ENCODE measurements around the gene NFAM1.

Gene NFAM1

GRCh38 chr22:42358643-42359558, 73.3 kb downstream of the NFAM1 start:
- DNase-seq (ENCODE audit: low spot score), result no peak

DNA sequence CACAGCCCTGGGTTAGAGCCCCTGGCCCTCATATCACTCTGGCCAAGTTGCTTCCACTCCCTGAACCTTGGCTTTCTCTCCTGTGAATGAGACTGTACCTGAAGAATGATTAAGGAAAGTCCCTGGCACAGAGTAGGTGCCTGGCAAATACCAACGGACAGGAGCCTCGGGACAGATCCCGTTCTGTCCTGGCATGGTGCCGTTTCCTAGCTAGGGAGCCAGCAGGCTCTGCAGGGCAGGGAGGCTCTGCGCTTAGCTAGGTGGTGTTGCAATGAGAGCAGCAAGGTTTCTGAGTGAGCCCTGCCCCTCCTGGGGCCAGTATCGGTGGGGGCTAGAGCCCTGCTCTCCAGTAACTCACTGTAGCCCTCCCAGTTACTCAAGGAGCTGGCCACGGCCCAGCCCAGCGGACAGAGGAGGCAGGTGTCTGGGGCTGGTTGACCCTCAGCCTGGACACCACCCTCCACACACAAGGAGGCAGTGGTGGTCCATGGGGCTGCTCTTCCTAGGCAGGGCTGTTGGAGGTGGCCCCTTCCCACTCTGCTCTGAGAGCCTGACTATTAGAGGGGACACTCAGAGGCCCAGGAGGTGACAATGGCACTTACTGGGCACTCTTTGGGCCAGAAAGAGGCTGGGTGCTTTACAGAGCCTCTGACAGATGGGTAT, 74.4 kb downstream of the NFAM1 start:
- no peak for DNase-seq (ENCODE audit: low spot score)

- DNase-seq (ENCODE audit: low spot score), result no peak
Observed at GRCh38 chr22:42357221-42357620, 75.0 kb downstream of the NFAM1 start.

DNA sequence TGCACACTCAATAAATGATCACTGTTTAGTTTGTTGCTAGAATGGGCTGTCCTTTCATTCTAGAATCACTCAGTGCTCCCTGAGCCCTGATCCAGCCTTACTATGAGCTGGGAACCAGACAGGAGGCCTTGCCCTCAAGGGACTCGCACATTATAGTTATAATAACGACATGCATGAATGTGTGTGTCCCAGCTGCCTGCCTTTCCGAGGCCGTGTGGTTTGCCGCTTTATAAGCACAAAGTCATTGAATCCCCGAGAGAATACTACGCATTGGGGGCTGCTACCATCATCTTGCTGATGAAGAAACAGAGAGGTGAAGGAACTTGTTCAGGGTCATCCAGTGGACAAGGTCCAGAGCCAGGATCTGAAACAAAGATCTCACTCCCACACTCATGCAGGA, 75.7 kb downstream of the NFAM1 start:
- no peak for DNase-seq (ENCODE audit: low spot score)

GRCh38 chr22:42353883-42354727, 78.1 kb downstream of the NFAM1 start:
- peak; percentile 53 for DNase-seq (ENCODE audit: low spot score)

DNA sequence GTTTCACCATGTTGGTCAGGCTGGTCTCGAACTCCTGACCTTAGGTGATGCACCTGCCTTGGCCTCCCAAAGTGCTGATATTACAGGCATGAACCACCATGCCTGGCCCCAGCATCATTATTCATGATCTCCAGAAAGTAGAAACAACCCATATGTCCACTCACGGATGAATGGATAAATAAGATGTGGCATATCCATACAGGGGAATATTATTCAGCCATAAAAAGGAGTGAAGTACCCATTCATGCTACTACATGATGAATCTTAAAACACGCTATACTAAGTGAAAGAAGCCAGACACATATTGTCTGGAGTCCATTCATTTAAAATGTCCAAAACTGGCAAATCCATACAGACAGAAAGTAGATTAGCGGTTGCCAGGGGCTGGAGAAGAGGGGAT, 81.8 kb downstream of the NFAM1 start:
- no peak for DNase-seq (ENCODE audit: low spot score)

GRCh38 chr22:42347281-42347824, 84.8 kb downstream of the NFAM1 start:
- DNase-seq (ENCODE audit: low spot score), result no peak

DNA sequence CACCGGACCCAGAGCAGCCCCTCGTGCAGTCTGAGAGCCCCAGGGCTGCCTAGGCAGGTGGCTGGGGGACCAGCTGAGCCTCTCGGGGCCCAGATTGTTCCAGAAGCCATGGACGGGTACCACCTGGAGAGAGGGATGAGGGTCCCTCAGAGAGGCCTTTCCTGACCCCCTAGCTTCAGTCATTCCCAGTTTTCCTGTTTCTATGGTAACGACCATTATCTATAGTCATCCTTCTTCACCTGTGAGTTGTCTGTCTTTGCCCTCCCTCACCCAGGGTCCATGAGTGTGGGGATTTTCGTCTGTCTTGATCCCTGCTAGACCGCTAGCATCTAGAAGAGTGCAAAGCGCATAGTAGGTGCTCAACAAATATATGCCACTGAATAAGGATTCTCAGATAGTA, 85.5 kb downstream of the NFAM1 start:
- no peak for DNase-seq (ENCODE audit: low spot score)

- DNase-seq (ENCODE audit: low spot score), result no peak
Observed at GRCh38 chr22:42345458-42345857, 86.7 kb downstream of the NFAM1 start.

DNA sequence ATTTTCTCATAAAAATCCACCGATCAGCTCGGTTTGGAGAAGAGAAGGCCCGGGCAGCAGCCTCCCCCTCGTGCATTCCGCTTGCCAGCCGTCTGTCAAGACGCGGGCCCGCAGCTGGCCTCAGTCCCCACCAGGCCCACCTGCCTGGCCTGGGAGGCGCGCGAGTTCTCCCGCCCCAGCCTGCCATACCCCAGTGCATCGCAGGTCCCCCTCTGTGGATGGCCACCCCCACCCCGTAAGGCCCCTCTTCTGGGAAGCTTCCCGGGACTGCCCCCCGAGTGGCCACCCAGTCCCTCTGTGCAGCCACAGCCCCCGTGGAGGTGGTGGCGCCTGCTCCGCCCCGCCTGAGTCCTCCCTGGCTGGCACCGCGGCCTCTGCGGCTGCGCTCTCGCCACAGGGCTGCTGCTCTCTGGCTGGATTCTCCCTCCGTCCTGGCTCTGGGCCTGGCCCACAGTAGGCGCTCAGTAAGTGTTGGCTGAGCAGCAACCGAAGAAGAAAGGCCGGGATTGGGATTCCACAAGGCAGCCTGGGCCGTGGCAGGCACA, 87.8 kb downstream of the NFAM1 start:
- peak; percentile 82 for DNase-seq (ENCODE audit: low spot score)

- peak; percentile 78 for DNase-seq (ENCODE audit: low spot score)
Observed at GRCh38 chr22:42343531-42344081, 88.6 kb downstream of the NFAM1 start.

DNA sequence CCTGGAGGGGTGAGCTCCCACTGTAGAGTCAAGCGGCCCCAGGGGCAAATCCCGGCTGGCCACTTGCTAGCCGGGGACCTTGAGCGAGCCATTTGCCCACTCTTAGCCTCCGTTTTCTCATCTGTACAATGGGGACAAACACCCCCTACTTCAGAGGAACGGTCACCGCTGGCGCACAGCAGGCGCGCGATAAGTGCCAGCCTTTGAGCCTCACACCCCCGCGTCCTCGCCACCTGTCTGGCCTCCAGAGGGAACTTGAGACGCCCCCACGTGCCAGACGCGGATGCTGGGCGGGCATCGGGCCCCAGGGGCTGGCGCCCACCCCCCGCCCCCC, 89.1 kb downstream of the NFAM1 start:
- DNase-seq (ENCODE audit: low spot score), result no peak

GRCh38 chr22:42342426-42343120, 89.6 kb downstream of the NFAM1 start:
- DNase-seq (ENCODE audit: low spot score), result no peak

- DNase-seq (ENCODE audit: low spot score), result no peak
Observed at GRCh38 chr22:42341779-42342178, 90.4 kb downstream of the NFAM1 start.

DNA sequence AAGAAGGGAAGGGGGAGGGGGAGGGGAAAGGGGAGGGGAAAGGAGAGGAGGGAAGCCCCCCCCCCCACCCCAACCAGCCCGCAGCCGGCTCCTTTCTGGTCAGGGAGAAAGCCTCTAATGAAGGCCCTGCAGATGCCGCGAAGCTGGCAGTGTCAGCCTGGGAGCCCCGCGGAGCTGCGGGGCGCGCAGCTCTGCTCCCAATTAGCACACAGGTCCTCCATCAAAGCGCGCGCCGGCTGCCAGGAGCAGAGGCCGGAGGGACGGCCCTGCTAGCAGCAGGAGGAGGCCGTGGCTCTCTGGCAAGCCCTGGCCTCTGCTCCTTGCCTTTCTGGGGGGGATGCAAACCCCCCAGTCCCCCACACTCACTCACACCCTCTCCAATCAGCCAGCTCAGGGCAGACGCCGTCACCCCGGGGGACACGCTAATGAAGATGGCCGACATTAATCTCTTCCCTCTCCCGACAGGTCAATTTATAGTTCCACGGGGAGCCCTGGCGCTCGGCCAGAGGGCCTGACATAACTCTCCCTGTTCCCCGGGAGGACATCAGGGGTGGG, 91.3 kb downstream of the NFAM1 start:
- DNase-seq (ENCODE audit: low spot score), result no peak

DNA sequence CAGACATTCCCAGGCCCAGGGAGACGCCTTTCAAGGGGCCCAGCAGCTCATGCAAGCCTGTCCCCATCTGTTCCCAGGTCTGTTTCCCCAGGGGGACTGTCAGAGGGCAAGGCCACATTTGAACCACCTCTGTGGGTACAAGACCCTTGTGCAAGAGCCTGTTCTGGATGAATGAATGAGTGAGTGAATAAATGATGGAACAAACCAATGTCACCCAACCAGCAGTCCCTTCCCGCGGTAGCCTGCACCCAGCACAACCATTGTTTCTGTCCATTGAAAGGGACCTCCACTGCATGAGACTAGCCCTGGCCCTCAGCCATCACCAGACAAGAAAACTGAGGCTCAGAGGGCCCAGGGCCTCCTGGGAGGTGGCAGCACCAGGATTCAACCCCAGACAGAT, 92.1 kb downstream of the NFAM1 start:
- DNase-seq (ENCODE audit: low spot score), result no peak

- no peak for DNase-seq (ENCODE audit: low spot score)
Observed at GRCh38 chr22:42338479-42338878, 93.7 kb downstream of the NFAM1 start.

DNA sequence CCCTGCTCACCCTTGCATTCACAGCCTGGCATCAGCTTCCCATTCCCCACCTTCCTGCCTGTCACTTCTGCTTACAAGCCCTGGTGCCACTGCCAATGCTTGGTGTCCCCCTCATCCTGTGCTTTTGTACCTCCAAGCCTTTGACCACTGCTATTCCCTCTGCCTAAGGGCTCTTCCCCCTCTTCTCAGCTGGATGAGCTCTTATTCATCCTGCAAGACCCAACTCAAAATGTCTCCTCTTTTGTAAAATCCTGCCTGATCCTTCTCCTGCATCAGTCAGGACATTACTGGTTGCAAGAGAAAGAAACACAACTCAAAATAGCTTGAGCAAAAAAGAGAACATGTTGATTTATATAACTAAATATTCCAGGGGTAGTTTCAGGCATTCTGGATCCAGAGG, 94.8 kb downstream of the NFAM1 start:
- DNase-seq (ENCODE audit: low spot score), result no peak

- DNase-seq (ENCODE audit: low spot score), result no peak
Observed at GRCh38 chr22:42336527-42337227, 95.5 kb downstream of the NFAM1 start.

- no peak for DNase-seq (ENCODE audit: low spot score)
Observed at GRCh38 chr22:42335839-42336378, 96.3 kb downstream of the NFAM1 start.
